ENCODE measurements around the gene NTHL1.

Gene NTHL1

GRCh38 chr16:2039274-2040031 is 8.2 kb downstream of the NTHL1 start:
- TF ChIP-seq SP1 (IDR thresholded peaks at IDR 0.05) (no peak), L3MBTL2 (conservative IDR thresholded peaks at IDR 0.05) (no peak), FOXM1 (IDR thresholded peaks at IDR 0.05; ENCODE audit: borderline replicate concordance) (no peak), SUZ12 (IDR thresholded peaks at IDR 0.05) (no peak), BHLHE40 (IDR thresholded peaks at IDR 0.05; ENCODE audit: borderline replicate concordance) (no peak), ARNT (IDR thresholded peaks at IDR 0.05) (no peak), CTBP1 (IDR thresholded peaks at IDR 0.05; ENCODE audit: borderline replicate concordance) (no peak), FOXK2 (IDR thresholded peaks at IDR 0.05) (no peak), NFRKB (IDR thresholded peaks at IDR 0.05) (no peak)
- DNase-seq (ENCODE audit: extremely low spot score): no peak
- ChIA-PET POLR2A (interaction anchor here (1.2 to 1.7 kb wide), 3 partner anchors 8 to 75 kb away, joined by 6 to 7 read pairs (median 6); partner anchors contain the start of genes NTHL1, RPS2 and TSC2), CTCF (no interaction called here)

- CTCF ChIA-PET: no interaction called here
- DNase-seq (ENCODE audit: extremely low spot score): no peak
- POLR2A ChIA-PET: interaction anchor here (1.2 to 1.5 kb wide), 2 partner anchors 9 to 11 kb away, joined by 6 to 7 read pairs; partner anchors contain the start of genes NTHL1 and TSC2
- TF ChIP-seq TARDBP (IDR thresholded peaks at IDR 0.05) (no peak), HDGF (IDR thresholded peaks at IDR 0.05; ENCODE audit: borderline replicate concordance) (no peak), SUZ12 (IDR thresholded peaks at IDR 0.05) (no peak), L3MBTL2 (conservative IDR thresholded peaks at IDR 0.05) (no peak), LEF1 (IDR thresholded peaks at IDR 0.05; ENCODE audit: borderline replicate concordance) (no peak), BHLHE40 (IDR thresholded peaks at IDR 0.05; ENCODE audit: borderline replicate concordance) (no peak), PKNOX1 (IDR thresholded peaks at IDR 0.05) (no peak), ARNT (IDR thresholded peaks at IDR 0.05) (no peak), FOXA1 (IDR thresholded peaks at IDR 0.05) (no peak), FOXK2 (IDR thresholded peaks at IDR 0.05) (no peak), ZNF384 (IDR thresholded peaks at IDR 0.05) (no peak), CTBP1 (IDR thresholded peaks at IDR 0.05; ENCODE audit: borderline replicate concordance) (no peak), NFRKB (IDR thresholded peaks at IDR 0.05) (no peak), FOXM1 (IDR thresholded peaks at IDR 0.05; ENCODE audit: borderline replicate concordance) (no peak)
Observed at GRCh38 chr16:2038382-2039231, 9.0 kb downstream of the NTHL1 start.

GRCh38 chr16:2037647-2038381 is 9.8 kb downstream of the NTHL1 start:
- POLR2A ChIA-PET: interaction anchor here (3.3 kb wide), 1 partner anchor 9 kb away, joined by 10 read pairs; the partner anchor contains the start of genes NTHL1 and TSC2
- no peak for DNase-seq (ENCODE audit: extremely low spot score)
- CTCF ChIA-PET: no interaction called here
- TF ChIP-seq HDGF (IDR thresholded peaks at IDR 0.05; ENCODE audit: borderline replicate concordance) (no peak), LEF1 (IDR thresholded peaks at IDR 0.05; ENCODE audit: borderline replicate concordance) (no peak), CTBP1 (IDR thresholded peaks at IDR 0.05; ENCODE audit: borderline replicate concordance) (no peak), FOXM1 (IDR thresholded peaks at IDR 0.05; ENCODE audit: borderline replicate concordance) (no peak), SP1 (IDR thresholded peaks at IDR 0.05) (no peak), L3MBTL2 (conservative IDR thresholded peaks at IDR 0.05) (no peak), ARNT (IDR thresholded peaks at IDR 0.05) (no peak), ZNF384 (IDR thresholded peaks at IDR 0.05) (no peak), ELF4 (IDR thresholded peaks at IDR 0.05) (no peak), FOXA1 (IDR thresholded peaks at IDR 0.05) (no peak), FOXK2 (IDR thresholded peaks at IDR 0.05) (no peak), NFRKB (IDR thresholded peaks at IDR 0.05) (no peak), PKNOX1 (IDR thresholded peaks at IDR 0.05) (no peak), BHLHE40 (IDR thresholded peaks at IDR 0.05; ENCODE audit: borderline replicate concordance) (no peak), SUZ12 (IDR thresholded peaks at IDR 0.05) (no peak), TARDBP (IDR thresholded peaks at IDR 0.05) (no peak)

- no peak for TF ChIP-seq SUZ12 (IDR thresholded peaks at IDR 0.05)
- no peak for TF ChIP-seq CTBP1 (IDR thresholded peaks at IDR 0.05; ENCODE audit: borderline replicate concordance)
- TF ChIP-seq ELF4 (IDR thresholded peaks at IDR 0.05): no peak
- TF ChIP-seq PKNOX1 (IDR thresholded peaks at IDR 0.05): no peak
- TF ChIP-seq FOXK2 (IDR thresholded peaks at IDR 0.05): no peak
- no peak for TF ChIP-seq SP1 (IDR thresholded peaks at IDR 0.05)
- TF ChIP-seq L3MBTL2 (conservative IDR thresholded peaks at IDR 0.05): no peak
- TF ChIP-seq ARNT (IDR thresholded peaks at IDR 0.05): no peak
- no peak for TF ChIP-seq TARDBP (IDR thresholded peaks at IDR 0.05)
- no peak for TF ChIP-seq FOXA1 (IDR thresholded peaks at IDR 0.05)
- TF ChIP-seq HDGF (IDR thresholded peaks at IDR 0.05; ENCODE audit: borderline replicate concordance): no peak
- TF ChIP-seq LEF1 (IDR thresholded peaks at IDR 0.05; ENCODE audit: borderline replicate concordance): no peak
- TF ChIP-seq BHLHE40 (IDR thresholded peaks at IDR 0.05; ENCODE audit: borderline replicate concordance): no peak
- no peak for TF ChIP-seq NFRKB (IDR thresholded peaks at IDR 0.05)
- TF ChIP-seq ZNF384 (IDR thresholded peaks at IDR 0.05): no peak
- no peak for TF ChIP-seq FOXM1 (IDR thresholded peaks at IDR 0.05; ENCODE audit: borderline replicate concordance)
- ChIA-PET CTCF (interaction anchor here (0.5 kb wide), 1 partner anchor 67 kb away, joined by 4 read pairs; no protein-coding TSS in a partner anchor), POLR2A (interaction anchor here (3.3 kb wide), 1 partner anchor 10 kb away, joined by 10 read pairs; the partner anchor contains the start of genes NTHL1 and TSC2)
Observed at GRCh38 chr16:2037115-2037514, 10.5 kb downstream of the NTHL1 start.

More at GRCh38 chr16:2037115-2037514, 10.5 kb downstream of the NTHL1 start:
- no peak for DNase-seq (ENCODE audit: extremely low spot score)

Data from HEK293T (cell line).